GM19467 (cell line): Measurements from ENCODE around the gene RAB21.
"Not testable (repeated sequence)": the region's sequence is repeated elsewhere in the genome, so short reads cannot be mapped to it uniquely, and the experiment has no call there.

Experiments used
- ATAC-seq: cut with Tn5 transposase; IDR thresholded peaks from one replicate; pipeline ENCODE4 v1.9.1; 2021; ENCODE audit warnings: mild to moderate bottlenecking, moderate library complexity; ENCODE audit not compliant: unreplicated experiment

RAB21 gene

GRCh38 chr12:71749666-71750065, 5.0 kb upstream of the RAB21 start:
- no peak for ATAC-seq

GRCh38 chr12:71752891-71753290, 1.8 kb upstream of the RAB21 start:
- no peak for ATAC-seq

- peak; percentile 38 for ATAC-seq
These were observed 656 bp downstream of the RAB21 start for GRCh38 chr12:71755146-71755892.

GRCh38 chr12:71756054-71756690, 1.5 kb downstream of the RAB21 start:
- ATAC-seq, result no peak

- ATAC-seq, result no peak
These were observed 5.3 kb downstream of the RAB21 start for GRCh38 chr12:71759941-71760340.

- no peak for ATAC-seq
These were observed 5.8 kb downstream of the RAB21 start for GRCh38 chr12:71760471-71760870.

GRCh38 chr12:71761354-71761753, 6.7 kb downstream of the RAB21 start:
- not testable (repeated sequence) for ATAC-seq

- no peak for ATAC-seq
These were observed 9.2 kb downstream of the RAB21 start for GRCh38 chr12:71763677-71764379.

GRCh38 chr12:71764587-71765321, 10.1 kb downstream of the RAB21 start:
- no peak for ATAC-seq

- no peak for ATAC-seq
These were observed 11.5 kb downstream of the RAB21 start for GRCh38 chr12:71766202-71766601.

- no peak for ATAC-seq
These were observed 12.5 kb downstream of the RAB21 start for GRCh38 chr12:71767183-71767582.

GRCh38 chr12:71768900-71769299, 14.2 kb downstream of the RAB21 start:
- ATAC-seq, result no peak

GRCh38 chr12:71771069-71771468, 16.4 kb downstream of the RAB21 start:
- no peak for ATAC-seq

- no peak for ATAC-seq
These were observed 18.1 kb downstream of the RAB21 start for GRCh38 chr12:71772735-71773134.

GRCh38 chr12:71780237-71780822, 25.7 kb downstream of the RAB21 start:
- ATAC-seq, result peak; percentile 45

GRCh38 chr12:71782017-71782416, 27.4 kb downstream of the RAB21 start:
- ATAC-seq, result no peak

- ATAC-seq, result no peak
These were observed 32.2 kb downstream of the RAB21 start for GRCh38 chr12:71786829-71787228.

GRCh38 chr12:71787580-71787979, 32.9 kb downstream of the RAB21 start:
- ATAC-seq, result no peak

- ATAC-seq, result no peak
These were observed 35.7 kb downstream of the RAB21 start for GRCh38 chr12:71790331-71790730.

GRCh38 chr12:71791473-71792150, 36.9 kb downstream of the RAB21 start:
- ATAC-seq, result no peak
